ENCODE measurements around the gene TSHZ2. TPM values are rescaled to one million over a fixed set of nuclear protein-coding genes. Genes with fewer than 3 reads are reported as not detected.

TSHZ2 gene
- total RNA-seq, 1 experiment from 2014 or later = 0.07 TPM

DNA sequence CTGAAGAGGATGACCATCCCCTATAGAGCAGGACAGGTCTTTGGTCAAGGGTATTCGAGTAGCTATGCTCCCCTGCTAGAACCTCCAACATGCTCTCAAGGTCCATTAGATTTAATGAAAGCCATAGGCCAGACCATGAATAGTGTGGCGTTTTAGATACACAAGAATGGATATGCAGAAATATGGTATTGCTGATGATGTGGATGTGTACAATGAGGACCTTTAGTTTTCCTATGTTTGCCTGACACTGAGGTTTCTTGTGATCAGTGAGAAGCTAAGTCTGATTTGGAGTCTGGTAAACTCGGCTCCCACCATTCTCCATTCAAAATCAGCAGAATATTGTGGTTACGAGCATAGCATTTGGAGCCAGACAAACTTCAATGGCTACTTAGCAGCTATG, 125.6 kb downstream of the TSHZ2 start:
- no peak overlapping the region for H2AK5ac ChIP-seq (ENCODE audit: insufficient read length, low read length)
- no peaks in the 10 kb centered on the region for H3K23me2 ChIP-seq (ENCODE audit: insufficient read length, low read depth, low read length, poor library complexity, severe bottlenecking)
- no peak overlapping the region for H3K14ac ChIP-seq (ENCODE audit: insufficient read depth, low read length)
- H3K79me1 ChIP-seq (ENCODE audit: insufficient read depth, low read depth, low read length, poor library complexity, severe bottlenecking) = no peaks in the 10 kb centered on the region
- no peak overlapping the region for H3K23ac ChIP-seq (ENCODE audit: insufficient read length, low read depth, low read length)
- H3K4me1 ChIP-seq (ENCODE audit: insufficient read depth, low read length) = no peaks in the 10 kb centered on the region
- Mint-ChIP-seq H3K27ac (peak overlapping the region in 1 of 3 experiments; percentile 16; a peak in 1 of 7 replicates), H3K4me1 (0 out of 4 replicates have a peak, but pooled peaks cover 0 to 3% of the 10 kb centered on the region in 2 experiments), H3K27me3 (ENCODE audit: low read depth) (peaks cover 2% of the 10 kb centered on the region; the same call in 1 of the 2 replicates), H3K36me3 (ENCODE audit: insufficient read depth in 1 of 3, low read depth in 3 of 3) (no peaks in the 10 kb centered on the region; a peak in 2 of 7 replicates), H3K4me3 (no peak overlapping the region; a peak in 1 of 5 replicates), H3K9me3 (peaks cover 2 to 3% of the 10 kb centered on the region in 2 experiments; a peak in 2 of 5 replicates)
- no peaks in the 10 kb centered on the region for H4K20me1 ChIP-seq (ENCODE audit: control insufficient read depth, insufficient read depth, insufficient read length)
- no peaks in the 10 kb centered on the region for H3K79me2 ChIP-seq (ENCODE audit: insufficient read depth, low read length)
- no peak overlapping the region for H4K91ac ChIP-seq (ENCODE audit: insufficient read length, low read depth, low read length)
- no peak overlapping the region for H2BK12ac ChIP-seq (ENCODE audit: insufficient read length, low read depth, low read length)
- H3K4me2 ChIP-seq (ENCODE audit: insufficient read depth, insufficient read length, low read length) = no peak overlapping the region
- H4K8ac ChIP-seq (replicated peaks; ENCODE audit: insufficient read length, low read depth, low read length) = no peak overlapping the region
- no peaks in the 10 kb centered on the region for H3K9me3 ChIP-seq (ENCODE audit: control insufficient read depth, low read depth, low read length)
- no peak overlapping the region for H2AFZ ChIP-seq (ENCODE audit: low read length)
- H2BK15ac ChIP-seq (ENCODE audit: low read depth, low read length) = no peak overlapping the region
- H4K5ac ChIP-seq (ENCODE audit: insufficient read length, low read depth, low read length) = no peak overlapping the region
- no peak overlapping the region for H3K18ac ChIP-seq (ENCODE audit: insufficient read length, low read depth, low read length)
- no peak overlapping the region for H3T11ph ChIP-seq (ENCODE audit: low read length)
- H3K4ac ChIP-seq (ENCODE audit: low read depth, low read length) = no peak overlapping the region
- DNase-seq = no peak
- TF ChIP-seq, protein P1, sequence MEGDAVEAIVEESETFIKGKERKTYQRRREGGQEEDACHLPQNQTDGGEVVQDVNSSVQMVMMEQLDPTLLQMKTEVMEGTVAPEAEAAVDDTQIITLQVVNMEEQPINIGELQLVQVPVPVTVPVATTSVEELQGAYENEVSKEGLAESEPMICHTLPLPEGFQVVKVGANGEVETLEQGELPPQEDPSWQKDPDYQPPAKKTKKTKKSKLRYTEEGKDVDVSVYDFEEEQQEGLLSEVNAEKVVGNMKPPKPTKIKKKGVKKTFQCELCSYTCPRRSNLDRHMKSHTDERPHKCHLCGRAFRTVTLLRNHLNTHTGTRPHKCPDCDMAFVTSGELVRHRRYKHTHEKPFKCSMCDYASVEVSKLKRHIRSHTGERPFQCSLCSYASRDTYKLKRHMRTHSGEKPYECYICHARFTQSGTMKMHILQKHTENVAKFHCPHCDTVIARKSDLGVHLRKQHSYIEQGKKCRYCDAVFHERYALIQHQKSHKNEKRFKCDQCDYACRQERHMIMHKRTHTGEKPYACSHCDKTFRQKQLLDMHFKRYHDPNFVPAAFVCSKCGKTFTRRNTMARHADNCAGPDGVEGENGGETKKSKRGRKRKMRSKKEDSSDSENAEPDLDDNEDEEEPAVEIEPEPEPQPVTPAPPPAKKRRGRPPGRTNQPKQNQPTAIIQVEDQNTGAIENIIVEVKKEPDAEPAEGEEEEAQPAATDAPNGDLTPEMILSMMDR (conservative IDR thresholded peaks at IDR 0.05) = no peak
- no peak overlapping the region for H2BK5ac ChIP-seq (ENCODE audit: insufficient read length, low read length)
- no peak overlapping the region for H3K27ac ChIP-seq (ENCODE audit: insufficient read length, low read depth, low read length)
- WGBS (ENCODE audit: extremely low coverage, insufficient read length, low lambda C conversion rate) = no CpG with 5 or more reads among the region's 4 CpGs
- no peak overlapping the region for H2BK120ac ChIP-seq (ENCODE audit: low read depth, low read length, poor library complexity, severe bottlenecking)
- no peak overlapping the region for H3K9ac ChIP-seq (ENCODE audit: extremely low read depth, insufficient read length, low read length)
- H3K27me3 ChIP-seq (ENCODE audit: insufficient read depth, low read length) = no peaks in the 10 kb centered on the region
- no peak overlapping the region for H2BK20ac ChIP-seq (ENCODE audit: low read depth, low read length, poor library complexity, severe bottlenecking)
- no peak overlapping the region for H3K56ac ChIP-seq (ENCODE audit: insufficient read length, low read depth, low read length)

Measured in H9 (cell line).